SK-N-SH (cell line): ENCODE measurements around the gene ETNK2. TPM values are rescaled to one million over a fixed set of nuclear protein-coding genes. Genes with fewer than 3 reads are reported as not detected.

Experiments used
- CTCF ChIA-PET: fragments of 300-600, 350-600 bp; formaldehyde crosslinking; extraction: SDS; loops from one replicate; lab custom pipeline; 2021; lab: Yijun Ruan, JAX
- POLR2A ChIA-PET: fragments of 350-600 bp; sonication (Branson Sonifier 250); formaldehyde crosslinking; extraction: SDS; loops from one replicate; lab custom pipeline; 2020; ENCODE audit warnings: antibody characterized with exemption, inconsistent platforms; lab: Yijun Ruan, JAX
- DNase-seq: peaks from one replicate; pipeline ENCODE4 v3.0.0; 2012
- H2AFZ ChIP-seq: fragments of 200-600 bp; sonication (generic); 2 replicates; pipeline ENCODE4 v1.8.1; 2016; ENCODE audit warnings: antibody characterized with exemption, mild to moderate bottlenecking, low read depth
- H3F3A ChIP-seq: fragments of 200-600 bp; sonication (generic); replicated peaks from 2 replicates; pipeline ENCODE3; 2016; ENCODE audit warnings: antibody characterized with exemption, mild to moderate bottlenecking; ENCODE audit not compliant: insufficient read depth
- H3K27ac ChIP-seq, 2 experiments: fragments of 200-500 bp in 1 of 2; fragments of 200-600 bp in 1 of 2; sonication (Bioruptor generic) in 1 of 2; sonication (generic), shearing (Covaris generic) in 1 of 2; 2 replicates each; pipeline versions ENCODE4 v1.5.1 to v1.6.1; 2014 to 2016; ENCODE audit warnings: low read depth in 2 of 2, inconsistent platforms in 1 of 2, low read length in 1 of 2, mild to moderate bottlenecking in 1 of 2, mixed read lengths in 1 of 2
- H3K27me3 ChIP-seq: fragments of 200-600 bp; sonication (generic), shearing (Covaris generic); 2 replicates; pipeline ENCODE4 v1.6.1; 2016; ENCODE audit warnings: mixed run types; ENCODE audit not compliant: insufficient read depth
- H3K36me3 ChIP-seq, 2 experiments: fragments of 200-500 bp in 1 of 2; fragments of 200-600 bp in 1 of 2; sonication (Bioruptor generic) in 1 of 2; sonication (generic) in 1 of 2; replicated peaks in 1 of 2; 2 replicates each; pipeline versions ENCODE3 to v1.5.1; 2014 to 2016; ENCODE audit warnings: low read length in 1 of 2, mild to moderate bottlenecking in 1 of 2; ENCODE audit not compliant: insufficient read depth in 2 of 2, control insufficient read depth in 1 of 2
- H3K4me1 ChIP-seq, 2 experiments: fragments of 200-500 bp in 1 of 2; fragments of 200-600 bp in 1 of 2; sonication (Bioruptor generic) in 1 of 2; sonication (generic), shearing (Covaris generic) in 1 of 2; 2 replicates each; pipeline versions ENCODE4 v1.5.1 to v1.6.1; 2014 to 2016; ENCODE audit warnings: low read depth in 1 of 2, low read length in 1 of 2, mixed run types in 1 of 2; ENCODE audit not compliant: insufficient read depth in 2 of 2, control insufficient read depth in 1 of 2
- H3K4me2 ChIP-seq: fragments of 200-600 bp; sonication (generic), shearing (Covaris generic); 2 replicates; pipeline ENCODE4 v1.6.1; 2017; ENCODE audit warnings: mixed run types
- H3K4me3 ChIP-seq, 2 experiments: fragments of 200-500 bp in 1 of 2; fragments of 200-600 bp in 1 of 2; sonication (Bioruptor generic) in 1 of 2; sonication (generic), shearing (Covaris generic) in 1 of 2; 2 replicates each; pipeline versions ENCODE4 v1.5.1 to v1.8.1; 2014 to 2016; ENCODE audit warnings: low read depth in 2 of 2, inconsistent platforms in 1 of 2, low read length in 1 of 2, mild to moderate bottlenecking in 1 of 2, mixed read lengths in 1 of 2, moderate library complexity in 1 of 2
- H3K79me2 ChIP-seq: fragments of 200-600 bp; sonication (generic); 2 replicates; pipeline ENCODE4 v1.8.1; 2017; ENCODE audit warnings: mild to moderate bottlenecking; ENCODE audit not compliant: insufficient read depth
- H3K9ac ChIP-seq: fragments of 200-600 bp; sonication (generic); 2 replicates; pipeline ENCODE4 v1.6.1; 2017; ENCODE audit warnings: mixed run types
- H3K9me2 ChIP-seq: fragments of 200-600 bp; sonication (generic); 2 replicates; pipeline ENCODE4 v1.6.1; 2017; ENCODE audit warnings: mixed run types
- H3K9me3 ChIP-seq: fragments of 200-600 bp; sonication (generic); 2 replicates; pipeline ENCODE4 v1.6.1; 2017; ENCODE audit warnings: mixed run types, mild to moderate bottlenecking, moderate library complexity
- H4K20me1 ChIP-seq: fragments of 200-600 bp; sonication (generic); 2 replicates; pipeline ENCODE4 v1.6.1; 2017; ENCODE audit warnings: mild to moderate bottlenecking, mixed run types; ENCODE audit not compliant: insufficient read depth
- ELF1 ChIP-seq: IDR thresholded peaks from 2 replicates; pipeline ENCODE4 v1.4.0; 2012
- EP300 ChIP-seq, 2 experiments: IDR thresholded peaks; 2 replicates each; pipeline versions ENCODE4 v1.4.0 to v1.6.1; 2012; ENCODE audit warnings: borderline replicate concordance in 1 of 2, low read depth in 1 of 2, low read length in 1 of 2
- EZH2phosphoT487 ChIP-seq: fragments of 200-600 bp; sonication (generic); IDR thresholded peaks from 2 replicates; pipeline ENCODE4 v1.6.1; 2017; ENCODE audit warnings: low read depth, mixed run types, mild to moderate bottlenecking, antibody characterized with exemption, moderate library complexity, borderline replicate concordance
- FOSL2 ChIP-seq: IDR thresholded peaks from 2 replicates; pipeline ENCODE4 v1.4.0; 2012; ENCODE audit warnings: low read depth, mild to moderate bottlenecking, moderate library complexity, borderline replicate concordance
- FOXJ3 ChIP-seq: sonication (generic); formaldehyde crosslinking; IDR thresholded peaks from 2 replicates; pipeline ENCODE4 v1.5.1; 2020; ENCODE audit warnings: mild to moderate bottlenecking, missing genetic modification reagents
- FOXM1 ChIP-seq: IDR thresholded peaks from 2 replicates; pipeline ENCODE4 v1.4.0; 2012; ENCODE audit warnings: low read depth, mild to moderate bottlenecking
- GATA2 ChIP-seq: sonication (generic); formaldehyde crosslinking; IDR thresholded peaks from 2 replicates; pipeline ENCODE4 v1.5.0; 2020; ENCODE audit warnings: mild to moderate bottlenecking, missing genetic modification reagents
- JUND ChIP-seq: IDR thresholded peaks from 2 replicates; pipeline ENCODE4 v1.4.0; 2012
- MEF2A ChIP-seq: IDR thresholded peaks from 2 replicates; pipeline ENCODE4 v1.4.0; 2012; ENCODE audit warnings: low read depth, borderline replicate concordance
- MXI1 ChIP-seq: IDR thresholded peaks from 2 replicates; pipeline ENCODE4 v1.6.1; 2012; ENCODE audit warnings: mild to moderate bottlenecking, low read depth, low read length, improper control_type of control experiment
- NRF1 ChIP-seq: IDR thresholded peaks from 2 replicates; pipeline ENCODE4 v1.6.1; 2012; ENCODE audit warnings: low read depth, mild to moderate bottlenecking, low read length
- RAD21 ChIP-seq: IDR thresholded peaks from 2 replicates; pipeline ENCODE4 v1.6.1; 2012; ENCODE audit warnings: mild to moderate bottlenecking, low read length
- RCOR1 ChIP-seq: fragments of 150-350 bp; IDR thresholded peaks from 2 replicates; pipeline ENCODE4 v1.6.1; 2017; ENCODE audit warnings: antibody characterized with exemption, low read length
- RFX5 ChIP-seq: IDR thresholded peaks from 2 replicates; pipeline ENCODE4 v1.6.1; 2012; ENCODE audit warnings: mild to moderate bottlenecking, improper control_type of control experiment, low read length
- SIN3A ChIP-seq: IDR thresholded peaks from 2 replicates; pipeline ENCODE4 v1.6.1; 2012; ENCODE audit warnings: low read depth, mild to moderate bottlenecking, low read length, moderate library complexity, borderline replicate concordance
- TCF12 ChIP-seq: IDR thresholded peaks from 2 replicates; pipeline ENCODE4 v1.4.0; 2012
- YY1 ChIP-seq: IDR thresholded peaks from 2 replicates; pipeline ENCODE4 v1.4.0; 2012; ENCODE audit warnings: low read depth, mild to moderate bottlenecking
- WGBS: methylation state at CpG from one replicate; pipeline ENCODE4 v1.1.6; 2017; ENCODE audit warnings: low lambda C conversion rate; 5-methylcytosine and 5-hydroxymethylcytosine counted together
- polyA plus RNA-seq, 3 experiments: library from polyadenylated mRNA; depleted of rRNA; stranded (reverse); fragments of >200 nt; gene quantifications; 2 replicates each; pipeline ENCODE4 v1.2.3, GENCODE V29; 2012
- TF ChIP-seq, protein P1 (sequence below): IDR thresholded peaks from 2 replicates; pipeline ENCODE4 v1.4.0; 2012; ENCODE audit warnings: low read depth, borderline replicate concordance
- TF ChIP-seq, protein P2 (sequence below): IDR thresholded peaks from 2 replicates; pipeline ENCODE4 v1.4.0; 2012; ENCODE audit warnings: low read depth
- TF ChIP-seq, protein P3 (sequence below): IDR thresholded peaks from 2 replicates; pipeline ENCODE4 v1.6.1; 2012; ENCODE audit warnings: mild to moderate bottlenecking, low read depth, low read length, moderate library complexity
- TF ChIP-seq, protein P4 (sequence below): fragments of 200-600 bp; sonication (generic); IDR thresholded peaks from 2 replicates; pipeline ENCODE4 v1.6.1; 2017; ENCODE audit warnings: antibody characterized with exemption, mild to moderate bottlenecking, moderate library complexity
- TF ChIP-seq, protein P5 (sequence below): fragments of 150-350 bp; IDR thresholded peaks from 2 replicates; pipeline ENCODE4 v1.6.1; 2016; ENCODE audit warnings: mild to moderate bottlenecking, low read depth, low read length
- TF ChIP-seq, protein P6 (sequence below): IDR thresholded peaks from 2 replicates; pipeline ENCODE4 v1.4.0; 2012; ENCODE audit warnings: low read depth, borderline replicate concordance

Gene ETNK2
- polyA plus RNA-seq, 1 of the 3 experiments (the other 2 are of a cell fraction) = 16.1 TPM

DNA sequence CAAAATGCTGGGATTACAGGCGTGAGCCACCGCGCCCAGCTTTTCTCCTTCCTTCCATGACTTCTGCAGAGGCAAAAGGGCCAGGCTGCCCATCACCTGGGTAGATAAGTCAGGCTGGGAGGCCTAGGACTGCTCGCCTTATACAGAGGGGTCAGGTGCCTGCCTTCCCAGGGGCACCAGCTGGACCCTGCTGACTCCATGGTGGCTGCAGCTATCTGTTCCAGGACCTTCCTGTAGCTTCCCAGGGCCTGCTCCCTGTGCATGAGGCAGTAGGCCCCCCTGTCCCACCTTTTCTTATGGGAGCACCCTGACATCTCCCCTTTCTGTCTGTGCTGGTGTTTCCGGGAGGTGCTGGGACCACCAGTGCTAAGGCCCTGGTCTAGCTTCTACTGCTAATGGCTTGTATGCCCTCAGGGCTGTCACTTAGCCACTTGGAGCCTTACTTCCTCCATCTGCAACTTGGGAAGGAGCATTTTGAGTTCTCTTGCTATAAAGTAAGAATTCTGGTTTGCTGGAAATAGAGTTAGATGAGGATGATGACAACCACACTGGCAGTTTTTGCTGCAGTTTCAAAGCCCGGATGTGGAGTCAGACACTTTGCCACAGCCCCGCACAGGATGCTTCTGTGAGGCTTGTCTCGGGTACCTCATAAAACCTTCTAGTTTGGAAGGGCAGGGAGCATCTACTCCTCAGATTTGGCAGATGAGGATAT lies 64.5 kb downstream of the ETNK2 start (continued):
- TF ChIP-seq EZH2phosphoT487 (no peak), SIN3A (no peak), GATA2 (CRISPR knock-in tag) (no peak), NRF1 (no peak), FOSL2 (no peak), RFX5 (no peak), TCF12 (no peak), YY1 (no peak)
- TF ChIP-seq, protein P1, sequence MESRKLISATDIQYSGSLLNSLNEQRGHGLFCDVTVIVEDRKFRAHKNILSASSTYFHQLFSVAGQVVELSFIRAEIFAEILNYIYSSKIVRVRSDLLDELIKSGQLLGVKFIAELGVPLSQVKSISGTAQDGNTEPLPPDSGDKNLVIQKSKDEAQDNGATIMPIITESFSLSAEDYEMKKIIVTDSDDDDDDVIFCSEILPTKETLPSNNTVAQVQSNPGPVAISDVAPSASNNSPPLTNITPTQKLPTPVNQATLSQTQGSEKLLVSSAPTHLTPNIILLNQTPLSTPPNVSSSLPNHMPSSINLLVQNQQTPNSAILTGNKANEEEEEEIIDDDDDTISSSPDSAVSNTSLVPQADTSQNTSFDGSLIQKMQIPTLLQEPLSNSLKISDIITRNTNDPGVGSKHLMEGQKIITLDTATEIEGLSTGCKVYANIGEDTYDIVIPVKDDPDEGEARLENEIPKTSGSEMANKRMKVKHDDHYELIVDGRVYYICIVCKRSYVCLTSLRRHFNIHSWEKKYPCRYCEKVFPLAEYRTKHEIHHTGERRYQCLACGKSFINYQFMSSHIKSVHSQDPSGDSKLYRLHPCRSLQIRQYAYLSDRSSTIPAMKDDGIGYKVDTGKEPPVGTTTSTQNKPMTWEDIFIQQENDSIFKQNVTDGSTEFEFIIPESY = no peak
- TF ChIP-seq, protein P2, sequence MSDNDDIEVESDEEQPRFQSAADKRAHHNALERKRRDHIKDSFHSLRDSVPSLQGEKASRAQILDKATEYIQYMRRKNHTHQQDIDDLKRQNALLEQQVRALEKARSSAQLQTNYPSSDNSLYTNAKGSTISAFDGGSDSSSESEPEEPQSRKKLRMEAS = no peak

DNA sequence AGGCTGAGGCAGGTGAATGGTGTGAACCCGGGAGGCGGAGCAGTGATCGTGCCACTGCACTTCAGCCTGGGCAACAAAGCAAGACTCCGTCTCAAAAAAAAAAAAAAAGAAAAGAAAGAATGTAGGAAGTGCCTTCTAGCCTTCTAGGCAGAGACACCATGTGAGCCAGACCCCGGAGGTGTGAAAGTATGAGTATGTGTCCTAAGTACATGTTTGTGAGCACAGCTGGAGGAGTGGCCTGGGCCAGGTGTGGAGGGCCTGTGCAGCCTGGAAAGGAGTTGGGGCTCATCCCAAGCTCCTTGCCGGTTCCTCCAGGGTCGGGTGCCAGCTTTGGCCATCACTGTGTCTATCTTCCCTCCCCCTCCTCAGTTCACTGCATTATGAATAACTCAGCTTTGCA lies 66.0 kb downstream of the ETNK2 start:
- Histone ChIP-seq H3K9me3 (no peaks in the 10 kb centered on the region), H3K27ac (no peak overlapping the region), H3K36me3 (no peaks in the 10 kb centered on the region), H3F3A (no peaks in the 10 kb centered on the region), H3K4me2 (no peak overlapping the region), H3K9ac (no peak overlapping the region), H4K20me1 (no peaks in the 10 kb centered on the region), H3K4me1 (peaks cover 0 to 26% of the 10 kb centered on the region in 2 experiments; a peak in 2 of 4 replicates), H3K9me2 (no peaks in the 10 kb centered on the region), H3K4me3 (no peak overlapping the region), H3K79me2 (no peaks in the 10 kb centered on the region), H2AFZ (no peak overlapping the region), H3K27me3 (no peaks in the 10 kb centered on the region)
- DNase-seq = no peak
- POLR2A ChIA-PET = no interaction called here
- TF ChIP-seq FOXJ3 (no peak), ELF1 (no peak), FOXM1 (no peak), JUND (no peak), RAD21 (no peak), MEF2A (no peak), RCOR1 (no peak), GATA2 (CRISPR knock-in tag) (no peak), EP300 (IDR thresholded peaks at IDR 0.05; ENCODE audit: borderline replicate concordance in 1 of 2, low read depth in 1 of 2, low read length in 1 of 2) (no peak), MXI1 (no peak), FOSL2 (no peak)
- TF ChIP-seq, protein P3, sequence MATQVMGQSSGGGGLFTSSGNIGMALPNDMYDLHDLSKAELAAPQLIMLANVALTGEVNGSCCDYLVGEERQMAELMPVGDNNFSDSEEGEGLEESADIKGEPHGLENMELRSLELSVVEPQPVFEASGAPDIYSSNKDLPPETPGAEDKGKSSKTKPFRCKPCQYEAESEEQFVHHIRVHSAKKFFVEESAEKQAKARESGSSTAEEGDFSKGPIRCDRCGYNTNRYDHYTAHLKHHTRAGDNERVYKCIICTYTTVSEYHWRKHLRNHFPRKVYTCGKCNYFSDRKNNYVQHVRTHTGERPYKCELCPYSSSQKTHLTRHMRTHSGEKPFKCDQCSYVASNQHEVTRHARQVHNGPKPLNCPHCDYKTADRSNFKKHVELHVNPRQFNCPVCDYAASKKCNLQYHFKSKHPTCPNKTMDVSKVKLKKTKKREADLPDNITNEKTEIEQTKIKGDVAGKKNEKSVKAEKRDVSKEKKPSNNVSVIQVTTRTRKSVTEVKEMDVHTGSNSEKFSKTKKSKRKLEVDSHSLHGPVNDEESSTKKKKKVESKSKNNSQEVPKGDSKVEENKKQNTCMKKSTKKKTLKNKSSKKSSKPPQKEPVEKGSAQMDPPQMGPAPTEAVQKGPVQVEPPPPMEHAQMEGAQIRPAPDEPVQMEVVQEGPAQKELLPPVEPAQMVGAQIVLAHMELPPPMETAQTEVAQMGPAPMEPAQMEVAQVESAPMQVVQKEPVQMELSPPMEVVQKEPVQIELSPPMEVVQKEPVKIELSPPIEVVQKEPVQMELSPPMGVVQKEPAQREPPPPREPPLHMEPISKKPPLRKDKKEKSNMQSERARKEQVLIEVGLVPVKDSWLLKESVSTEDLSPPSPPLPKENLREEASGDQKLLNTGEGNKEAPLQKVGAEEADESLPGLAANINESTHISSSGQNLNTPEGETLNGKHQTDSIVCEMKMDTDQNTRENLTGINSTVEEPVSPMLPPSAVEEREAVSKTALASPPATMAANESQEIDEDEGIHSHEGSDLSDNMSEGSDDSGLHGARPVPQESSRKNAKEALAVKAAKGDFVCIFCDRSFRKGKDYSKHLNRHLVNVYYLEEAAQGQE = no peak
- TF ChIP-seq, protein P4, sequence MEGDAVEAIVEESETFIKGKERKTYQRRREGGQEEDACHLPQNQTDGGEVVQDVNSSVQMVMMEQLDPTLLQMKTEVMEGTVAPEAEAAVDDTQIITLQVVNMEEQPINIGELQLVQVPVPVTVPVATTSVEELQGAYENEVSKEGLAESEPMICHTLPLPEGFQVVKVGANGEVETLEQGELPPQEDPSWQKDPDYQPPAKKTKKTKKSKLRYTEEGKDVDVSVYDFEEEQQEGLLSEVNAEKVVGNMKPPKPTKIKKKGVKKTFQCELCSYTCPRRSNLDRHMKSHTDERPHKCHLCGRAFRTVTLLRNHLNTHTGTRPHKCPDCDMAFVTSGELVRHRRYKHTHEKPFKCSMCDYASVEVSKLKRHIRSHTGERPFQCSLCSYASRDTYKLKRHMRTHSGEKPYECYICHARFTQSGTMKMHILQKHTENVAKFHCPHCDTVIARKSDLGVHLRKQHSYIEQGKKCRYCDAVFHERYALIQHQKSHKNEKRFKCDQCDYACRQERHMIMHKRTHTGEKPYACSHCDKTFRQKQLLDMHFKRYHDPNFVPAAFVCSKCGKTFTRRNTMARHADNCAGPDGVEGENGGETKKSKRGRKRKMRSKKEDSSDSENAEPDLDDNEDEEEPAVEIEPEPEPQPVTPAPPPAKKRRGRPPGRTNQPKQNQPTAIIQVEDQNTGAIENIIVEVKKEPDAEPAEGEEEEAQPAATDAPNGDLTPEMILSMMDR = no peak
- TF ChIP-seq, protein P5, sequence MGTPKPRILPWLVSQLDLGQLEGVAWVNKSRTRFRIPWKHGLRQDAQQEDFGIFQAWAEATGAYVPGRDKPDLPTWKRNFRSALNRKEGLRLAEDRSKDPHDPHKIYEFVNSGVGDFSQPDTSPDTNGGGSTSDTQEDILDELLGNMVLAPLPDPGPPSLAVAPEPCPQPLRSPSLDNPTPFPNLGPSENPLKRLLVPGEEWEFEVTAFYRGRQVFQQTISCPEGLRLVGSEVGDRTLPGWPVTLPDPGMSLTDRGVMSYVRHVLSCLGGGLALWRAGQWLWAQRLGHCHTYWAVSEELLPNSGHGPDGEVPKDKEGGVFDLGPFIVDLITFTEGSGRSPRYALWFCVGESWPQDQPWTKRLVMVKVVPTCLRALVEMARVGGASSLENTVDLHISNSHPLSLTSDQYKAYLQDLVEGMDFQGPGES = no peak
- TF ChIP-seq, protein P6, sequence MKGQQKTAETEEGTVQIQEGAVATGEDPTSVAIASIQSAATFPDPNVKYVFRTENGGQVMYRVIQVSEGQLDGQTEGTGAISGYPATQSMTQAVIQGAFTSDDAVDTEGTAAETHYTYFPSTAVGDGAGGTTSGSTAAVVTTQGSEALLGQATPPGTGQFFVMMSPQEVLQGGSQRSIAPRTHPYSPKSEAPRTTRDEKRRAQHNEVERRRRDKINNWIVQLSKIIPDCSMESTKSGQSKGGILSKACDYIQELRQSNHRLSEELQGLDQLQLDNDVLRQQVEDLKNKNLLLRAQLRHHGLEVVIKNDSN = no peak
- WGBS = 95% methylated on average over 6 of the region's 7 CpGs
- CTCF ChIA-PET = no interaction called here
